Omental fat pad (tissue), 4 donors: ENCODE measurements around the gene AP2A2. TPM values are rescaled to one million over a fixed set of nuclear protein-coding genes. Genes with fewer than 3 reads are reported as not detected.

Experiments used
- ATAC-seq: fragments of 150-250 bp; one replicate; pipeline ENCODE4 v1.9.1; 2016; ENCODE audit warnings: mild to moderate bottlenecking, moderate library complexity; ENCODE audit not compliant: low FRiP score
- DNase-seq: peaks from one replicate; pipeline ENCODE4 v3.0.0-alpha.2; 2019; ENCODE audit warnings: low spot score
- CTCF ChIP-seq, 3 donors: fragments of 450-650 bp; IDR thresholded peaks; one replicate each; pipeline ENCODE4 v1.5.1; 2016 to 2017; ENCODE audit warnings: antibody characterized with exemption in 3 of 3, mild to moderate bottlenecking in 3 of 3, moderate library complexity in 2 of 3
- total RNA-seq, 4 donors: library from RNA; depleted of rRNA; stranded (reverse); fragments of >200 nt; gene quantifications; one replicate each; pipeline ENCODE4 v1.1.0, GENCODE V29; 2016

The AP2A2 gene
- total RNA-seq, 4 donors from 2014 or later = 68.4 to 126 (median 99.2) TPM

GRCh38 chr11:1022411-1022810 is 96.7 kb downstream of the AP2A2 start:
- TF ChIP-seq CTCF (IDR thresholded peaks at IDR 0.05) = no peak
- no peak for ATAC-seq
- no peak for DNase-seq

- no peak for TF ChIP-seq CTCF (IDR thresholded peaks at IDR 0.05)
- ATAC-seq = no peak
- no peak for DNase-seq
Observed at GRCh38 chr11:1022908-1023810, 97.5 kb downstream of the AP2A2 start.

- ATAC-seq (no peak), DNase-seq (no peak)
- TF ChIP-seq CTCF (IDR thresholded peaks at IDR 0.05) = no peak
Observed at GRCh38 chr11:1023811-1024596, 98.3 kb downstream of the AP2A2 start.

GRCh38 chr11:1024597-1025409 is 99.1 kb downstream of the AP2A2 start:
- no peak for TF ChIP-seq CTCF (IDR thresholded peaks at IDR 0.05)
- DNase-seq (no peak), ATAC-seq (no peak)

GRCh38 chr11:1025410-1026162 is 99.9 kb downstream of the AP2A2 start:
- no peak for ATAC-seq
- no peak for TF ChIP-seq CTCF (IDR thresholded peaks at IDR 0.05)
- DNase-seq = no peak

GRCh38 chr11:1026163-1026450 is 100.4 kb downstream of the AP2A2 start:
- TF ChIP-seq CTCF (IDR thresholded peaks at IDR 0.05) = no peak
- ATAC-seq = no peak
- DNase-seq = no peak
